Amniotic epithelial cell (primary cell): ENCODE measurements around the gene IQCE.
"Not testable (repeated sequence)": the region's sequence is repeated elsewhere in the genome, so short reads cannot be mapped to it uniquely, and the experiment has no call there.

Experiments used
- DNase-seq: peaks from one replicate; pipeline ENCODE4 v3.0.0-alpha.2; 2010; ENCODE audit warnings: low read depth

The IQCE gene

DNA sequence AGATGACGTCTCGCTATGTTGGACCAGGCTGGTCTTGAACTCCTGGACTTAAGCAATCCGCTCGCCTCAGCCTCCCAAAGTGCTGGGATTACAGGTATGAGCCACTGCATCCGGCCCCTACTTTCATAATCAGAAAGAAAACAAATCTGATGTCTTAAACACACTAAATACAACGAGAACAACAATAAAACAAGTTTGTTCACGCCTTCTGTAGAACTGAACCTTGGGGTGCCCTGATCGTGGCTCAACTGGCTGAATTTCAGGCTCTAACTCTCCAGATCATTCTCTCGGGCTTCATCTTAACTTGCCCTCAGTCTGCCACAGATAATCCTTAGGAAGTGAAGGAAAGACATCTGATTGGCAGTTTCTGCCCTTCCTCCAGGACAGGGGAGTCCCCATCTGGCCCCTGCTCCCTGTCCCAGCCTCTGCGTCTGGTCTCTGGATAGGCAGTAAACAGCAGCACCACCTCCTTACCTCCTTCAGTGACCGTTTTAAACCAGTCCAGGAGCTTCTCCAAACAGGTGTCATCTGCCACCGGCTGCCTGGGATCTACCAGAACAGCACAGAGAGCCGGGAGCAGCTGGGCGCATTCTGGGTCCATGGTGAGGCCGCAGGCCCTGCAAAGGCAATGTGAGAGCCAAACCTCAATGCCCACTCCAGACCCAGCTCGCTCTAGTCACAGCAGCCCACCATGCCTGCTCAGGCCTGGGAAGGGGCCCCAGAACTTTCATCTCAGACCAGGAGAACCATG is 4.8 kb upstream of the IQCE start:
- DNase-seq, result no peak

DNA sequence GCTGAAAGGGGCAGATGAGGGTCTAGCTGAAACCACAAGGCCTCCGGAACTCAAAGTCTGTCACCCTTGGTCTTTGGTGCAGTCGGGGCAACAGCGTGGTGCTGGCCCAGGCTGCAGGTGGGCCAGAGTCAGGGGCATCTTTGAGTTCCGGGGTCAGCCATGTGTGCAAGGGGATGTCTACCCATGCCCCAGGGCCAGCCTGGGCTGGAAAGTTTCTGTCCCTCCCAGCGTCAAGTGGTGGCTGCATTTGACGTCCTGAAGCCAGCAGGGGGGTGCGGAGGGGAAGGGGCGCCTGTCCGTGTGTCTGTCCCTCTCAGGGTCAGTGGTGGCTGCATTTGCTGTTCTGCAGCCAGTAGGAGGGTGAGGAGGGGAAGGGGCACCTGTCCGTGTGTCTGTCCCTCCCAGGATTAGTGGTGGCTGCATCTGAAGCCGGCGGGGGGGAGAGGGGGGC is 4.1 kb upstream of the IQCE start:
- no peak for DNase-seq

DNA sequence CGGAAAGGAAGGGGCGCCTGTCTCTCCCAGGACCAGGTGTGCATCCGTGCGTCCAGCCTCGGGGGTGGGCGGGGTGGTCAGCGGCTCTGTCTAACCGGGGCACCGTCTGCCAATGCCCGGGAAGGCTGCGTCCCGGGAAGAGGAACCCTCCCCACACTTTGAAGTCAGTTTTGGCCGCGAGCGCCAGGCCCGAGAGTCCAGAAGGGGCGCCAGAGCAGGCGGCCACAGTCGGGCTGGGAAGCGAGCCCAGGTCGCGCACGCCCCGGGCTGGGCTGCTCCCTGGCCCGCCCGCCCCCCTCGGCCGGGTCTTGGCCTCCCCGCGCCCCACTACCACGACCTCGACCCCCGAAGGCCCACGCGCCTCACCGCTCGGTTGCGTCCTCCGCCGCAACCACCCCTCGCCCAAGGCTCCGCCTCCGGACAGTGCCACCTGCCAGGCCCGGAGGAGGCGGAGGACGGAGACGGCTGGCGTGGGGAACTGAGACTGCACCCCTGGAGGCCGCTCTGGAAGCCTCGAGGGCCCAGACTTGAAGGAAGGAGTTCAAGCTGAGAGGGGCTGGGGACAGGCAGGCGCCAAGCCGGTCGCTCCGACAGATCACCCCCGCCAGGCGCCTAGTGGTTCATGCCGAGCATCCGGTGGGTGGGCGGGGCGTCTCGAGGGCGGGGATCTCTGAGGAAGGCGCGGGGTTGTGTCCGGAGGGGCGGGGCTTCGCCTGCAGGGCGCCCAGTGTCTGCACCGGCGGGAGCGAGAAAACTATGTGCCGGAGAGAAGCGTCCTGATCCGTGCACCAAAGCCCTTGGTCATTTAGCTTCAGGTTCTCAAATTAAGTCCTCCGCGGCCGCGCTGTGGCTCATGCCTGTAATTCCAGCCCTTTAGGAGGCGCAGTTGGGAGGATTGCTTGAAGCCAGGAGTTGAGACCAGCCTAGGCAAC is 3.4 kb upstream of the IQCE start, which contains the start of gene BRAT1:
TSS of gene BRAT1 (minus strand) at position 404 of the 932 bp plus-strand sequence. CDS start 1,093 bp downstream, outside the sequence.
- peak; percentile 88 for DNase-seq

DNA sequence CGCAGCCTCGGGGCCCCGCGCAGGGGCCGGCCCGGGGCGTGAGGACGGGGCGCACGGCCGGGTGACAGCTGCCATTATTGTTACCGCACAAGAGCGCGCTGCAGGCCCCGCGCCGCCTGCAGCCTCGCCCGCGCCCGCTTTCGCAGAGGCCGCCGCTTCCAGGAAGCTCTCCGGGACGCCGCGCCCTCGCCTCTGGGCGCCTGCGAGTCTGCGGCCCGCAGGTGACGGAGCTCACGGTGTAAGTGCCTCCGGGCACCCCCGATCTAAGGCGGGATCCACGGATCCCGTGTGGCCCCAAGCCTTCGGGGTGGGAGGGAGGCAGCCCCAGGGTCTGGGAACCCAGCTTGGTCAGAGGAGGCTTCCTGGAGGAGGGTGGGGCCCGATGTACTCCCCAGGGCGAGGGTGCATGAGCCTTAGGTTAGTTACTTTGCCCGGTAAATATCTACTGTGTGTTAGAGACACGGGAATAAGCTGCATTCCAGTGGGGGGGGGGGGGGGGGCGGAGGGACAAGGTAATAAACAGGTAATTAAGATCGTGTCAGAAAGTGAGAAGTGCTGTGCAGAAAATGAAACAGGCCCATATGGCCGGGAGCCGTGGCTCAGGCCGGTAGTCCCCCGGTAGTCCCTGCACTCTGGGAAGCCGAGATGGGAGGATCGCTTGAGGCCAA is 638 bp downstream of the IQCE start:
- DNase-seq, result no peak

DNA sequence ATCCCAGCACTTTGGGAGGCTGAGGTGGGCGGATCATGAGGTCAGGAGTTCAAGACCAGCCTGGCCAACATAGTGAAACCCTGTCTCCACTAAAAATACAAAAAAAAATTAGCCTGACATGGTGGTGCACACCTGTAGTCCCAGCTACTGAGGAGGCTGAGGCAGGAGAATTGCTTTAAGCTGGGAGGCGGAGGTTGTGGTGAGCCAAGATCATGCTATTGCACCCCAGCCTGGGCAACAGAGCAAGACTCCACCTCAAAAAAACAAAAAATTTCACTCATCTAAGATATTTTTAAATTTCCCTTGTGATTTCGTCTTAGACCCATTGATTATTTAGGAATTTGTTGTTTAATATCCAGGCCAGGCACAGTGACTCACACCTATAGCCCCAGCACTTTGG is 5.2 kb downstream of the IQCE start:
- not testable (repeated sequence) for DNase-seq

DNA sequence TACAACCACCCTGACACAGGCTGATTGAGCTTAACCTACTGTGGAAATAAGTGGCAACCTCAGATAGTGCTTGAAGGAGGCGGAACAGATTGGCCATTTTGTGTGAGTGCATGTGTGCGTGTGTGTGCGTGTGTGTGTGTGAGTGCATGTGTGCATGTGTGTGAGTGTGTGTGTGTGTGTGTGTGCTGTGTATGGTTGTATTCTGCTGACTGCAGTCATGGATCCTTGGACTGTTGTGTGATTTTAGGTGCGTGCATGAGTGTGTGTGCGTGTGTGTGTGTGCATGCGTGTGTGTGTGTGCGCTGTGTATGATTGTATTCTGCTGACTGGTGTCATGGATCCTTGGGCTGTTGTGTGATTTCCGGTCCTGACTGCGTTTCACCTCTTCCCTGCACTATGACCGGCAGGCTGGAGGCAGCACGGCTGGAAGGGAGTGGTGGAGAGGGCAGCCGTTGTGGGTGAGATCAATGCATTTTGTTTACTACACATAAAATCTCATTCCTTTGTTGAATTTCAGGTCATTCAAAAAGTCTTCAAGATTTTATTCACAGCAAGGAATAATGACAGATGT is 6.3 kb downstream of the IQCE start:
- no peak for DNase-seq

DNA sequence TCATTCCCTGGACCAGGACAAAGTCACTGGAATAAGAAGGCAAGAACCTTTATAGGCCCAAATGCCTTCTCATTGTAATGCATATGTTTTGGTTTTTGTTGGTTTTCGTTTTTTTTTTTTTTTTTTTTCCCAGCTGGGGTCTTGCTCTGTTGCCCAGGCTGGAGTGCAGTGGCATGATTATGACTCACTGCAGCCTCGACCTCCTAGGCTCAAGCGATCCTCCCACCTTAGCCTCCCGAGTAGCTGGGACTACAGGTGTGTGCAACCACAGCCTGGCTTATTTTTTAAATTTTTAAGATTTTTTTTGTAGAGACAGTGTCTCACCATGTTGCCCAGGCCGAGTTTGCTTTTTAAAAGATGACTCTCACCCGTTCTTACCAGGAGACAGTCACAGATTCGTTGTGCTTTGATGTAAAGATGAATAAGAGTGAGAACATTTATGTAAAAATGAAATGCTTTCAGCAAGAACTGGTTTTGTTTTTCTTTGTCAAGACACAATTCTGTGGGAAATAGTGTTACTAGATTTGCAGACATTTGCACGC is 7.6 kb downstream of the IQCE start:
- no peak for DNase-seq

DNA sequence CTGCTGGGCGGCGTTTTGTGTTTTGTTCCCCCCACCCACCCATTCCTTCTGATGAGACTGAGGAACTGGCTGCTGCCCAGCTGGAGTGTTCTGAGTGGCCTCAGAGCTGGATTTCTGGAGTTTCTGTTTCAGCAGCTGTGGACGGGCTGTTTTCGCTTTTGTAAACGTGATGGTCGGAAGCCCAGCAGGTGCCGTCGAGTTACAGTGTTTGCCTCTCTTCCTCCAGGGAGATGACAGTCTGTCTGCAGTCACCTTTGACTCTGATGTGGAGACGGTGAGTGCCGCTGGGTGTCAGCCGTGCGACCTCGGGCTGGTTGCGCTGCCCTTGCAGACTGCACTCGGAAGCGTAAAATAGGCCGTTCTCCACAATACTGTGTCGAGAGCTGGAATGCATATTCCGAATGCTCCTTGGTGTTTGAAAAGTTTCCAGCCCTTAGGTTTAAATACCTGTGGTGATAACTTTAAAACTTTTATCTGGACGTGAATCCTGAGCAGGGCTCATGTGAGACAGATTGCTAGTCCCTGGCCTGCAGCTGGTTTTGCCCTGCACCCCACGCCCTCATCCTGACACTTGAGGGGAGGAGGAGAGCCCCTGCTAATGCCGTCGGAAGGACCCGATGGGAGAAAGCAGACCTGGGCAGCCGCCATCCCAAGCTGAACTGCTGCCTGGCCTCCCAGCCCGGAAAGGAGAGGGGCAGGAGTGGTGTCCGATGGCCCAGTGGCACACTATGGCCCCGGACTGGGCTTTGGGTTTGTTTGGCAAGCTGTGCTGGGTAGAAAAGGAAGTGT is 8.3 kb downstream of the IQCE start:
- DNase-seq, result no peak

DNA sequence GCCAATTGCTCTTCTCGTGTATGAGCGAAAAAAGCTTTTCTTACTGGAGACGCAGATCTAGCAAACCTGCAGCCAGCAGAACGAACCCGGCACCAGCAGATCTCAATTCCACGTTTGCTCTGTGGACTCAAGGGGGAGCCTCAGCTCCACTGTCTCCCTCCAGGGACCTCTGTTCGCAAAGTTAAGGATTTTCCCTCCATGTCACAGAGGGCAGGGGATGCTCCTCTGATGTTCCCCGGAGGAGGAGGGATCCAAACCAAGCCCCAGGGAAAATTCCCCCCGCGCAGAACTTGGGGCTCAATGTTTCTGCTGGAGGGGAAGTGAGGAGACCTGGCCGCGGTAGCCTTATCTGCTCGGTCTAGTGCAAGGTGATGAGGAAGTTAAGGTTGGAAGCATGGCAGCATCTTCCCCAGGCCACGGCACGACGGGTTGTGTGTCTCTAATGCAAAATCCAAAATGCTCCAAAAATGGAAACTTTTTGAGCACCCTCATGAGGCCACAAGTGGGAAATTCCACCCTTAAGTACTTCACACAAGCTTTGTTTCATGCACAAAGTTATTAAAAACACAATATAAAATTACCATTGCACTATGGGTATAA is 9.0 kb downstream of the IQCE start:
- peak; percentile 41 for DNase-seq

DNA sequence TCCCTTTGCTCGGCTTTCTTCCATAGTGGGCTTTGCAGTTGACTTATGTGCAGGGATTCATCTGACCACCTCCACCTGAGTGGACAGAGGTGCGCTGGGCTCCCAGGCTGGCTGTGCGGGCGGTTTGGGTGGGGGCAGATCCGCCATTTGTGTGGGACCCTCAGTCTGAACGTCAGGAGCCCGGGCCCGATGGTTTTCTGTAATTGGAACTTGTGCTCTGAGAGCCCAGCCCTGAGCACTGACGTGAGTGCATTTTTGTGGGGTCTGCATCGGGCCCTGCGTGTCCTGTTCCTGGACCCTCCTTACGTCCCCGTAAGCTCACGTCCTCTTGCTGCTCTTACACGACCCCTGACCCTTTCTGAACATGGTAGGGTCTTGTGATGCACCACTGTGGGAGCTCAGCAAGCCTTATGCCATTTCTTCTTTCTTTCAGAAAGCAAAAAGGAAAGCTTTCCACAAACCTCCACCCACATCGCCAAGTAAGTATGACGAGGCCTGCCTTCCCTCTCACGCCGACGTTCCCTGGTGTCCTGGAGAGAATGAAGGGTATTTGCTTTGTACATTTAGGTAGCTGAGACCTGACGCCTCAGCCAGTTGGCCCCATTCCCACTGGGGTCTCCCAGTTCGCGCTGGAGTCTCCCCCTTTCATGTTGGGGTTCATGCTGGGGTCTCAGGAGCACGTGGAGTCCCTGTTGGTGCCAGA is 9.9 kb downstream of the IQCE start:
- no peak for DNase-seq

DNA sequence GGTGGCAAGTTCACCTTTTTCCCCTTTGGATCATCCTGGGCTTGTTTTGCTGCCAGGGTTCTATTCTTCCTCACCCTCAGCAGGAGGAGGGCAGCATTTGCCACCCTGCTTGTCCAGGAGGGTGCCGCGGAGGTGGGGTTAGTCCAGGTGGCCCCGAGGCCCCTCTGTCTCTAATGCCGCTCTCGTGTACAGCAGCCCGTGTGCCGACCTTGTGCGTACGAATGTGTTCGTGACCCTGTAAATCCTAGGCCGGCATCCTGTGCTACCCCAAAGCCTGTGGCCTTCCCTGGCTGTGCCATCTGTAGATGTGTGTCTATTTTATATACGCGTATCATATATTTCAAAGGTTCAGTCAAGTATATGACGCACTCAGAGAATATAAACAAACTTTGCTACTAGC is 10.6 kb downstream of the IQCE start:
- no peak for DNase-seq

DNA sequence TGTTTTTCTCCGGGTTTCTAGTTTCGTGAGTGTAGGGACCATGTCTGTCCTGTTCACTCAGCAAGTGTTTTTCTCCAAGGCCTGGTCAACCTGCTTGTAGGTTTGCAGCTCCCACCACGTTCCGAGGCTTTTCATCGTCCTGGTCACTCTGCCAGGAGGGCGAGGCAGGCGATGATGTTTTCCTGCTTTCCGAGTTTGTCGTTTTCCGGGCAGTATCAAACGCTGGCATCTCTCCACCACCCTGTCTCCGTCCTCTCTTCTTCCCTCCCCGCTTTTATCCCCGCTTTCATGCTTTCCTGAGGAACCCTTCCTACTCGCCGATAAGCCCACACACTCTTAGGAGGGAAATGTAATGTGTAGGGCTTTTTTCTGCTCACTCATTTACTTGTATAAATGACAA is 11.2 kb downstream of the IQCE start:
- no peak for DNase-seq

DNA sequence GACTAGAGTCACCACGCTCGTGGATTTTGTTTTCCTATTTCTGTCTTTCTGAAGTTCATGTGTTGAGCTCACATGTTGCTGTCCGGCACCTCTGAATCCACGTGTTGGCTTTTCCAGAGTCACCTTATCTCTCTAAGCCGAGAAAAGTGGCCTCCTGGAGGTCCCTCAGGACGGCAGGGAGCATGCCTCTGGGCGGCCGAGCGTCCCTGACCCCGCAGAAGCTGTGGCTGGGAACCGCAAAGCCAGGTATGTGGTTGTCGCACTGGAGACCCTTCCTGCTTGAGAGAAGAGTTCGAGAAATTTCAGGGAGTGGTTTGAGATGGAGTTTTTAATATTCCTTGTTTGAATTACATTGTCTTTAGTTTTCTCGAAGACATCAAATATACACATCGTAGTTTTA is 12.6 kb downstream of the IQCE start:
- DNase-seq, result no peak

DNA sequence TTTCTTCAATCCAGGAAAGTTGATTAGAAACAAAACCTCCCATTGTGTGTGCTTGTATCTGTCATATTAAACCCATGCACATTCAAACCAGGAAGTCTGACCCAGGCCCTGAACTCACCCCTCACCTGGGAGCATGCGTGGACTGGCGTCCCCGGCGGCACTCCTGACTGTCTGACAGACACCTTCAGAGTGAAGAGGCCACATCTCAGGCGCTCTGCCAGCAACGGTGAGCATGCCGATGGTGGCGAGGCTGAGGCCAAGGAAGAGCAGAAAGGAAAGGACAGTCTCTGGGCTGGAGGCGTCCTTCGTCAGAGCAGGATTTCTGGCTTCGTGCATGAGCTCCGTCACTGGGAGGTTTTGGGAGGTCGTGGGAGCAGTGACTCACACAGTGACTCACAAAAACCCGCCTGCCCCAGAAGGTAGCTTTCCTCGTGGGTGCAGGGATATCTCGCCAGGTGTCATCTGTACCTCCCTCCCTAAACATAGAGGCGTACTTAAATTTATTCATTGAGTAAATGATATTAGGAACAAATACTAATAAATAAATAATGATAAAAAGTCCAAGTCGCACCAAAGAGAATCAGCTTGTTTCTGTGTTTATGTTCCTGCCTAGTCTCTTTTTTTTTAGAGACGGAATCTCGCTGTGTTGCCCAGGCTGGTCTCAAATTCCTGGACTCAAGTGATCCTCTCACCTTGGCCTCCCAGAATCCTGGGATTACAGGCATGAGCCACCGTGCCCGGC is 13.5 kb downstream of the IQCE start:
- peak; percentile 29 for DNase-seq

DNA sequence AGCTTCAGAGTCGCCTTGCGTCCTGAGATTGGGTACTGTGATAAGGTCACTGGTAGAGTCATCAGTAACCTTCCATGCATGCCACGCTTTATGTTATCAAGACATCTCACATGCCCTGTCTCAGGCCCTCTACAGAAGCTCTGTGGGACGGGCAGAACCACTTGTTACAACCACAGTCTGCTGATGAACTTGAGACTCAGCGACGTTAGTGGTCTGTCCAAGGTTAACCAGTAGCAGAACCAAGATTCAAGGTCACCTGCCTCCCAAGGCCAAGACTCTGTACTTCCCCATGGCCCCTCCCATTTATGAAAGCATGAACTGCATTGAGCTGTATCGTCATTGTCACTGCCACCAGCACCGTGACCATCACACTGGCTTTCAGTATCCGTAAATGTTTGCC is 15.0 kb downstream of the IQCE start:
- no peak for DNase-seq

DNA sequence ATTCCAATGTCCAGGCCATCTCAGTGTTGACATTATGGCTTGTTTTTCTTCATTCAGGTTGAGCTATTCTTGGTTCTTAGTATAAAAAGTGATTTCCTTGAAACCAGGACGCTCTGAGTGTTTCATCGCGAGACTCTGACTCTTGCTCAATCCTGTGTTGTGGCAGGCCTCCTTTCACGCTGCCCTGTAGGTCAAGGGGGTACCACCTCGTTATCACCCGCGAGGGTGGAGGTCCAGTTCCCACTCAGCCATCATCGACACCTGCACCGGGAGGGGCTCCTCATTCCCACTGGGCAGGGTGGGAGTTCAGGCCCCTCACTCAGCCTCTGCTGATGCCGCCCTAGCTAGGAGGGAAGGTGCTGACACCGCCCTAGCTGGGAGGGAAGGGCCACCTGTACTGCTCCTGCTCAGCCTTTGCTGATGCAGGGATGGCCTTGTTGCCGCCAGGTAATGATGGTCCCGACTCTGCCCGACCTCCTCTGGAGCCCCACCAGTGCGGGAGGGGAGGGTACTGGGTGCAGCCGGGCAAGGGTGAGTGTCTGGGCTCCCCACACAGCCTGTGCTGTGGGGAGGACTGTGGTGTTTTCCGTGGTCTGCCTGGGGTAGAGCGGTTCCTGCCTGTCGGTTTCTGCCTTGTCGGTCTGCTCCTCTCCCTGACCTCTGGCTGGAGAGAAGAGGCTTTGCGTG is 16.4 kb downstream of the IQCE start:
- no peak for DNase-seq

DNA sequence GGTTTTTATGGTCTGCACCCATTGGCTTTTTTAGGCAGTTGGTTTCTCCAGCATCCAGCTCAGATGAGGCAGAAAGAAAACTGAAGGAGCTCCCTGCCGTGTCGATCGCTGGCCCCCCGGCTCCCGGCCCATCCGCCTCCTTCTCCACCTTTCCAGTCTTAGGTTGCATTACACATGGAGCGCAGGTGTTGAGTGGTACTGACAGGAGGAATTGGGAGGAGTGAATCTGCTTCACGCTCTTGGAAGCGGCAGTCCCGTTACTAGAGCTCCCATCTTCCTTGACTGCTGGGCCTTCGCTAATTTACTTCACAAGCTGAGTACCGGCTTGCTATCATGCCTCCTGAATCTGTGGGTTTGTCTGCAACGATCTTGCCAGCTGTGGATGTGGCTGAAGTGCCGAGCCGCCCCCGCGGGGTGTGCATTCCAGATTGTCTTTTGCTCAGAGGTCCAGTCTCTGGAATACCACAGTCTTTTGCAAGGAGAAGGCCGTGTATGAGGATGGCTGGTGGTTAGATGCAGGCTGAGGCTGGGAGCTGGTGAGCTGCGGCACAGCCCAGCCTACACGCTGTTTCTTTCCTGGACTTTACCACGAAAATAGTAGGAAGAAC is 17.1 kb downstream of the IQCE start:
- peak; percentile 83 for DNase-seq
